IMR-90 (cell line): ENCODE results near the gene INTU. TPM values are rescaled to one million over a fixed set of nuclear protein-coding genes. Genes with fewer than 3 reads are reported as not detected.
"Not testable (repeated sequence)": the region's sequence is repeated elsewhere in the genome, so short reads cannot be mapped to it uniquely, and the experiment has no call there.

Source experiments
- ATAC-seq: fragments of 200-7000 bp; cut with Tn5 transposase; 2 replicates; pipeline ENCODE4 v1.9.1; 2020; ENCODE audit warnings: low read depth, mild to moderate bottlenecking, moderate library complexity
- BruUV-seq: library from RNA; stranded (reverse); fragments of 400-500 nt; replicated peaks from 2 replicates; lab custom pipeline; 2021; lab: Mats Ljungman, UMichigan
- CTCF ChIA-PET: fragments of 300-600 bp; formaldehyde crosslinking; extraction: SDS; loops from one replicate; lab custom pipeline; 2021; ENCODE audit warnings: antibody characterized with exemption; lab: Yijun Ruan, JAX
- POLR2A ChIA-PET: fragments of 300-600 bp; sonication (Branson Sonifier 250); formaldehyde crosslinking; loops from one replicate; lab custom pipeline; 2022; ENCODE audit warnings: antibody characterized with exemption; ENCODE audit not compliant: unreplicated experiment; lab: Charles Lee
- DNase-seq: peaks from one replicate; pipeline ENCODE4 v3.0.0; 2013
- H2AFZ ChIP-seq: replicated peaks from 2 replicates; pipeline ENCODE3; 2013; ENCODE audit warnings: low read length, mild to moderate bottlenecking; ENCODE audit not compliant: poor library complexity
- H2AK5ac ChIP-seq: 2 replicates; pipeline ENCODE4 v1.6.1; 2013; ENCODE audit warnings: low read depth, low read length, inconsistent platforms
- H2AK9ac ChIP-seq: replicated peaks from 2 replicates; pipeline ENCODE3; 2013; ENCODE audit warnings: mild to moderate bottlenecking, low read depth, low read length, moderate library complexity; ENCODE audit not compliant: poor library complexity
- H2BK120ac ChIP-seq: 2 replicates; pipeline ENCODE4 v1.6.1; 2013; ENCODE audit warnings: low read depth, low read length, inconsistent platforms
- H2BK15ac ChIP-seq: 3 replicates; pipeline ENCODE4 v1.6.1; 2013; ENCODE audit warnings: low read depth, low read length, inconsistent platforms
- H2BK20ac ChIP-seq: 2 replicates; pipeline ENCODE4 v1.6.1; 2013; ENCODE audit warnings: low read depth, mild to moderate bottlenecking, inconsistent platforms, low read length, moderate library complexity
- H2BK5ac ChIP-seq: 2 replicates; pipeline ENCODE4 v1.6.1; 2013; ENCODE audit warnings: mild to moderate bottlenecking, low read depth, low read length, inconsistent platforms; ENCODE audit not compliant: poor library complexity, severe bottlenecking
- H3K14ac ChIP-seq: replicated peaks from 2 replicates; pipeline ENCODE4 v1.6.1; 2013; ENCODE audit warnings: low read depth, low read length, inconsistent platforms
- H3K18ac ChIP-seq: 2 replicates; pipeline ENCODE4 v1.6.1; 2013; ENCODE audit warnings: low read depth, low read length, control low read depth
- H3K23ac ChIP-seq: 2 replicates; pipeline ENCODE4 v1.6.1; 2013; ENCODE audit warnings: low read depth, low read length, inconsistent platforms
- H3K27ac ChIP-seq: 2 replicates; pipeline ENCODE4 v1.5.1; 2013; ENCODE audit warnings: mild to moderate bottlenecking, control low read depth, low read length; ENCODE audit not compliant: insufficient read depth
- H3K27me3 ChIP-seq: 2 replicates; pipeline ENCODE4 v1.6.1; 2013; ENCODE audit warnings: low read length; ENCODE audit not compliant: control insufficient read depth, insufficient read depth
- H3K36me3 ChIP-seq: 2 replicates; pipeline ENCODE4 v1.6.1; 2013; ENCODE audit warnings: low read length, mixed read lengths; ENCODE audit not compliant: control insufficient read depth, insufficient read depth
- H3K4ac ChIP-seq: 2 replicates; pipeline ENCODE4 v1.6.1; 2013; ENCODE audit warnings: low read depth, low read length, inconsistent platforms
- H3K4me1 ChIP-seq: 2 replicates; pipeline ENCODE4 v1.6.1; 2013; ENCODE audit warnings: low read length, mixed read lengths; ENCODE audit not compliant: control insufficient read depth, insufficient read depth
- H3K4me2 ChIP-seq: 2 replicates; pipeline ENCODE4 v1.6.1; 2013; ENCODE audit warnings: low read depth, mild to moderate bottlenecking, control low read depth, low read length, moderate library complexity
- H3K4me3 ChIP-seq: 2 replicates; pipeline ENCODE4 v1.5.1; 2013; ENCODE audit warnings: low read depth, mild to moderate bottlenecking, control low read depth, low read length, moderate library complexity; ENCODE audit not compliant: insufficient read depth
- H3K56ac ChIP-seq: 2 replicates; pipeline ENCODE4 v1.6.1; 2013; ENCODE audit warnings: low read length, inconsistent platforms; ENCODE audit not compliant: insufficient read depth; ENCODE audit errors: extremely low read depth
- H3K79me1 ChIP-seq, 2 experiments: 2 replicates each; pipeline ENCODE4 v1.6.1; 2013; ENCODE audit warnings: low read length in 2 of 2, inconsistent platforms in 1 of 2, low read depth in 1 of 2
- H3K9ac ChIP-seq: 2 replicates; pipeline ENCODE4 v1.6.1; 2013; ENCODE audit warnings: low read depth, low read length, control low read depth
- H3K9me1 ChIP-seq: 2 replicates; pipeline ENCODE4 v1.6.1; 2013; ENCODE audit warnings: low read length, inconsistent platforms; ENCODE audit not compliant: insufficient read depth
- H3K9me3 ChIP-seq: 2 replicates; pipeline ENCODE4 v1.6.1; 2013; ENCODE audit warnings: low read length; ENCODE audit not compliant: control insufficient read depth, insufficient read depth
- H4K20me1 ChIP-seq: 2 replicates; pipeline ENCODE4 v1.6.1; 2013; ENCODE audit warnings: low read length, inconsistent platforms; ENCODE audit not compliant: insufficient read depth
- H4K5ac ChIP-seq: 2 replicates; pipeline ENCODE4 v1.6.1; 2013; ENCODE audit warnings: mild to moderate bottlenecking, low read depth, low read length, control low read depth
- H4K8ac ChIP-seq, 2 experiments: 2 replicates each; pipeline ENCODE4 v1.6.1; 2013; ENCODE audit warnings: low read depth in 2 of 2, low read length in 2 of 2, control low read depth in 1 of 2, inconsistent platforms in 1 of 2
- H4K91ac ChIP-seq: 2 replicates; pipeline ENCODE4 v1.6.1; 2013; ENCODE audit warnings: low read depth, low read length, inconsistent platforms; ENCODE audit not compliant: insufficient read depth
- CTCF ChIP-seq: conservative IDR thresholded peaks from 2 replicates; pipeline ENCODE4 v1.5.1; 2012; ENCODE audit warnings: mild to moderate bottlenecking, low read depth, low read length, improper control_type of control experiment
- RAD21 ChIP-seq: IDR thresholded peaks from 2 replicates; pipeline ENCODE4 v1.6.1; 2012; ENCODE audit warnings: low read length, improper control_type of control experiment
- RCOR1 ChIP-seq: IDR thresholded peaks from 2 replicates; pipeline ENCODE4 v1.6.1; 2012; ENCODE audit warnings: mild to moderate bottlenecking, low read length, improper control_type of control experiment; ENCODE audit not compliant: insufficient replicate concordance
- USF2 ChIP-seq: fragments of 150-350 bp; IDR thresholded peaks from 2 replicates; pipeline ENCODE4 v1.6.1; 2017; ENCODE audit warnings: mild to moderate bottlenecking, antibody characterized with exemption, low read length, low read depth
- WGBS, 2 experiments: methylation state at CpG; one replicate each; pipeline versions ENCODE4 v1.1.5 to v1.1.7; 2013; ENCODE audit warnings: missing lambda C conversion rate in 2 of 2; ENCODE audit not compliant: insufficient read length in 1 of 2; ENCODE audit errors: extremely low coverage in 2 of 2; 5-methylcytosine and 5-hydroxymethylcytosine counted together
- dilution Hi-C: fragments of 300-500 bp; cut with HindIII; formaldehyde crosslinking; loops from one replicate; pipeline ENCODE4 v1.14.3; 2018; ENCODE audit warnings: low sequenced_read_pairs; ENCODE audit not compliant: unreplicated experiment
- in situ Hi-C: fragments of 300-500 bp; cut with MboI; formaldehyde crosslinking; loops from 3 replicates; pipeline ENCODE4 v1.14.3; 2019; ENCODE audit warnings: low sequenced_read_pairs, inconsistent platforms, mixed read lengths
- intact Hi-C: fragments of 100-400 bp; cut with micrococcal nuclease; formaldehyde crosslinking; loops from 2 replicates; pipeline ENCODE4 v1.10.0; 2022
- polyA plus RNA-seq, 3 experiments: library from polyadenylated mRNA; depleted of rRNA; stranded (reverse); fragments of >200 nt; gene quantifications; 2 replicates each; pipeline ENCODE4 v1.2.3, GENCODE V29; 2012; ENCODE audit warnings: low replicate concordance in 1 of 3
- total RNA-seq: library from RNA; depleted of rRNA; stranded (reverse); fragments of >200 nt; gene quantifications from 2 replicates; pipeline ENCODE4 v1.2.3, GENCODE V29; 2012

Gene INTU
- total and polyA plus RNA-seq, 2 of the 4 experiments (the other 2 are of a cell fraction) = 6.5 to 10.8 TPM

- TF ChIP-seq CTCF (no peak), USF2 (peak; percentile 98), RAD21 (no peak), RCOR1 (no peak)
These were observed at the start of gene INTU (continued) for GRCh38 chr4:127632420-127633403.

- H2AFZ ChIP-seq, H2BK5ac ChIP-seq, H2BK20ac ChIP-seq, H3K4me2 ChIP-seq, H2AK9ac ChIP-seq, H3K9ac ChIP-seq, H3K4me3 ChIP-seq, intact Hi-C loops, H3K79me1 ChIP-seq, H3K9me1 ChIP-seq, POLR2A ChIA-PET, H3K14ac ChIP-seq, H4K8ac ChIP-seq, H3K4me1 ChIP-seq, H3K27ac ChIP-seq, H3K9me3 ChIP-seq, dilution Hi-C loops, H2BK15ac ChIP-seq, H3K23ac ChIP-seq, BruUV-seq, in situ Hi-C loops, H3K18ac ChIP-seq, H4K5ac ChIP-seq, H3K4ac ChIP-seq, H3K27me3 ChIP-seq, H3K56ac ChIP-seq, H4K20me1 ChIP-seq, H2BK120ac ChIP-seq, H3K36me3 ChIP-seq, H2AK5ac ChIP-seq, H4K91ac ChIP-seq: not testable (repeated sequence)
- no CpG with 5 or more reads among the region's 4 CpGs for WGBS, 2 experiments
- peak; percentile 1 for DNase-seq
- ATAC-seq = peak; percentile 81
- CTCF ChIA-PET = interaction anchor here (0.6 to 1.7 kb wide), 11 partner anchors 9 to 1785 kb away, joined by 3 to 17 read pairs (median 4); no protein-coding TSS in a partner anchor
These were observed 46.3 kb upstream of the INTU start for GRCh38 chr4:127586496-127586895.
